Measurements from ENCODE around the gene WDR45. TPM values are rescaled to one million over a fixed set of nuclear protein-coding genes. Genes with fewer than 3 reads are reported as not detected.

WDR45 gene
- total RNA-seq, 6 experiments from 2014 or later: 37.4 to 46.6 (median 41.0) TPM

- Mint-ChIP-seq H3K4me1 (ENCODE audit: low read depth) (peaks cover 28% of the 10 kb centered on the region), H3K4me3 (peak within 1 kb of the TSS; percentile 93), H3K27me3 (ENCODE audit: insufficient read depth) (peaks cover 1% of the 10 kb centered on the region), H3K36me3 (ENCODE audit: low read depth) (peaks cover 20% of the 10 kb centered on the region), H3K9me3 (no peaks in the 10 kb centered on the region), H3K27ac (peak within 1 kb of the TSS; percentile 97)
- DNase-seq: peak; percentile 98
- peak; percentile 77 for TF ChIP-seq CTCF (IDR thresholded peaks at IDR 0.05)
Measured at GRCh38 chrX:49043220-49043986, 36.3 kb downstream of the WDR45 start, which contains the start of gene TFE3. Gene TFE3, minus strand, starts transcription at chrX:49043357. Its CDS starts 131 bp downstream, at chrX:49043226.

GRCh38 chrX:49042581-49043219 lies 37.0 kb downstream of the WDR45 start:
- TF ChIP-seq CTCF (IDR thresholded peaks at IDR 0.05): no peak
- Mint-ChIP-seq H3K27me3 (ENCODE audit: insufficient read depth) (peaks cover 1% of the 10 kb centered on the region), H3K36me3 (ENCODE audit: low read depth) (peaks cover 24% of the 10 kb centered on the region), H3K27ac (peak overlapping the region; percentile 97), H3K9me3 (no peaks in the 10 kb centered on the region), H3K4me1 (ENCODE audit: low read depth) (peaks cover 35% of the 10 kb centered on the region), H3K4me3 (peak overlapping the region; percentile 93)
- DNase-seq: no peak

GRCh38 chrX:49041744-49042580 lies 37.7 kb downstream of the WDR45 start:
- no peaks in the 10 kb centered on the region for H3K9me3 Mint-ChIP-seq
- peaks cover 1% of the 10 kb centered on the region; the same call in 1 of the 2 replicates for H3K27me3 Mint-ChIP-seq (ENCODE audit: insufficient read depth)
- no peak for TF ChIP-seq CTCF (IDR thresholded peaks at IDR 0.05)
- peak overlapping the region; percentile 93 for H3K4me3 Mint-ChIP-seq
- H3K4me1 Mint-ChIP-seq (ENCODE audit: low read depth): peaks cover 38% of the 10 kb centered on the region
- peak overlapping the region; percentile 97 for H3K27ac Mint-ChIP-seq
- peaks cover 26% of the 10 kb centered on the region for H3K36me3 Mint-ChIP-seq (ENCODE audit: low read depth)
- DNase-seq: peak; percentile 43

- no peak for TF ChIP-seq CTCF (IDR thresholded peaks at IDR 0.05)
- Mint-ChIP-seq H3K4me1 (ENCODE audit: low read depth) (peaks cover 38% of the 10 kb centered on the region), H3K27me3 (ENCODE audit: insufficient read depth) (peaks cover 1% of the 10 kb centered on the region; the same call in 1 of the 2 replicates), H3K4me3 (peak overlapping the region; percentile 93), H3K36me3 (ENCODE audit: low read depth) (peaks cover 26% of the 10 kb centered on the region), H3K9me3 (no peaks in the 10 kb centered on the region), H3K27ac (peak overlapping the region; percentile 97)
- peak; percentile 27 for DNase-seq
Measured at GRCh38 chrX:49040376-49040955, 39.2 kb downstream of the WDR45 start.
